DMS53 treated with DMSO at 0.1 percent for 48 hours (cell line): ENCODE data around the gene GSG1.

Experiments used
- DNase-seq: peaks from one replicate; lab custom pipeline; 2025; ENCODE audit not compliant: unreplicated experiment; lab: John Stamatoyannopoulos, UW

The GSG1 gene

DNA sequence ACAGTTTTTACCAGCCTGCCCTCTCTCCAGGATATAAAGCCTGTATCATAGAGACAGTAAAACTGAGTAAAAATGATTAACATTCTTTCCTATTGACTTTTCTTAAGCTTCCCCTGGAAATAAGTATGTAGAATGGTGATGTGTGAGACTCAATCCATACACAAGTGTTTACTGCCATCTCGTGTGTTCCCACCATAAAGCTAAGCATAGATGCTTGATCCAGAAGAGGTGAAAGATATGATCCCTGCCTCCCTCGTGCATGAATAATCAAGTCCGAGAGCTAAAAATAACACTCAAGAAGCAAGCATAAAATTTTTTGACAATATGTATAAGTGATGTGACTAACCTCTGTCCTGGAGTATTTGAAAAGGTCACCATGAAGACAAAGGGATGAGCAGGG, 16.9 kb upstream of the GSG1 start:
- DNase-seq = no peak

DNA sequence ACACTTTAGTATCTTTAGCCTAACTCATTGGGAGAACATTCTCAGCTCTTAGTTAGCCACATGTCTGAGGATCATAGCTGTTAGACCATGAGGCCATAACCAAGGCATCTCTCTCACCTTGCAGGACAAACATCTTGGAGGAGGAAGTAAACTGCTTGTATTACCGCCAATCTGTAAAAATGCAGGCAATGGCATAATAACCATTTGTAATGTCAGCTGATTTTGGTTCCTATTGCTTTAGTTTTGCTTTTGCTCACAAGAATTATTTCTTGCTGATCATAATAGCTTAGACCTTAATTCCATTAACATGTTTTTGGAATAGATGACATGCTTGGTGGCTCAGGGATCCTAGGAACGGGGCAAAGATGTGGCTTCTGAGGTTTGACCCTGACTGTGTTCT, 16.4 kb upstream of the GSG1 start:
- no peak for DNase-seq

DNA sequence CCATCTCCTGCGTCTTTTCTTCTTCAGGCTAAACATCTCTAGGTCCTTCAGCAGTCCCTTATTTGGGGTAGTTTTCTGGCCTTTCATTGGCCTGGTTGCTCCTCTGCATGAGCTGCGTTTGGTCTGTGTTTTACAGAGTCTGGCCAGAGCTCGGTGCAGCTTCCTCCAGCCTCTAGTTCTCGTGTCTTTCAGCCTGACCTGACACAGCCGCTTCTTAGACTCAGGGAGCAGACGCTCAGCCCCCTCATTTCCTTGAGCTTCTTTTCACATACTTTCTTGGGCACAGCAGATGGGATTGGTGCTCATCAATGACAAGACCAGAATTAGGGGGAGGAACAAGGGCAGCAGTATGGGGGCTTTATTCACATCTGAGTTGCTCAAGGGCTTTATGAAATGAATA, 13.6 kb upstream of the GSG1 start:
- no peak for DNase-seq

DNA sequence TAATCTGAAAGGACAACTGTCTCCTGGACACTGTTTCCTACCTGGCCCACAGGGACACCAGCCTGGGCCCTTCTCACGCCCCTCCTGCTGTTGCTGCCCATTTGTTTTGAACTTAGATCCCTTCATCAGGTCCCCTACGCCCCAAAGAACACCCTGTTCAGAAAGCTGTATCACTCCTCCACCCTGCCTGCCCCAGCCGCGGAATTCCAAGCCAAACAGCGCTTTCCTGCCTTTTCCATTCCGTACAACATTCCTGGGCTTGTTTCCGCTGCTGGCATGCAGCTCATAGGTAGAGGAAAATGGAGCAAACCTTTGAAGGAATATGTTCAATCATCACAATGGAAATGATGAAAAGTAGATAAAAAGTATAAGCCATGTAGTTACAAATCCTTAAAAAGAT, 12.8 kb upstream of the GSG1 start:
- no peak for DNase-seq

DNA sequence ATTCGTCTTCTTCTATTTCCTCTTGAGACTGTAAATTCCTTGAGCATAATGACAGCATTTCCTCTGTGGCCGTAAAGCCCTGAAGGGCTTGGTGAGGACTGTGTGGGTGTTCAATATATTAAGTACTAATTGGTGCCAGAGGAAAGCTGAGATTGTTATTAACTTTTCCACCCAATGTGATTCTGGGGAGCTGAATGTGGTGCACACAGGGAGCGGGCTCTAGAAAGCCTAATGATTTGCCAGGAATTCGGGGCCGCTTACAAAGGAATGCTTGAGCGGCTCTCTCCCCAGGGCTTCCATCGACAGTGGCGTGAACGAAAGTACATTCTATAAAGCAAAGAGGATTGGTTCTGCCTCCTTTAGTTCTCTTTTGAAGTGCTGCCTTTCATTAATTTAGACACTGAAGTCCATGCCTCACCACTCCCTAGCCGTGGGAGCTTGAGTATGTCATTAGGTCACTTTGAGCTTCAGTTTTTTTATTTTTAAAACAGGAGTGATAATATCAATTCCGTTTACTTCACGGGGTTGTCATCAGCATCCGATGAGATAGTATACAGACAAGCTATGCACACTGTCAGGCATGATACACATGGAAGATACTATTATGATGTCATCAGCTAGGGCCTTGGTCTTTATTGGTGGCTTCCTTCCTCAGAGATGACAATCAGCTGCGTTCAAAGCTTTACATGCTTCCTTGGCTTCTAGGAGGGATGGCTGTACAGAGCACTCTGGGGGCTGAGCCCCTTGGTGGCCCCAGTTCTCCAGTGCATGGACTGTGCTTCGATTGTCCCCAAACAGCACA, 11.0 kb upstream of the GSG1 start:
- no peak for DNase-seq

DNA sequence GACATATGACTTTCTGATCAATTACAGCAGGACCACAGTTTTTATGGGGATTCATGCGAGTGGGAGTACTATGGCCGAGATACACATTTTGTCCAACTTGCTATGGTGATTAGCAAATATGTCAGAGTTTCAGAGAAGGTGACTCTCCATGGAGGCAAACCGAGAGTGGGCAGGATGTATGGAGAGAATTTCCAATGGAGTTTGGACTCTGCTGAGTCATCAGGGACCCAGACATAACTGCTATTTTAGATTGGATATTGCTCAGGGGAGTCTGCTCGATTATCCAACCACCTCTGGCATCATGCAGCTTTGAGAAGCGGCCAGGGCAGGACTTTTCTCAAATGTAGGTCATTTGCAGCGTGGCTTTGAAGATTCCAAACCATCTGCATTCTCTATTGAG, 9.5 kb upstream of the GSG1 start:
- DNase-seq = no peak

DNA sequence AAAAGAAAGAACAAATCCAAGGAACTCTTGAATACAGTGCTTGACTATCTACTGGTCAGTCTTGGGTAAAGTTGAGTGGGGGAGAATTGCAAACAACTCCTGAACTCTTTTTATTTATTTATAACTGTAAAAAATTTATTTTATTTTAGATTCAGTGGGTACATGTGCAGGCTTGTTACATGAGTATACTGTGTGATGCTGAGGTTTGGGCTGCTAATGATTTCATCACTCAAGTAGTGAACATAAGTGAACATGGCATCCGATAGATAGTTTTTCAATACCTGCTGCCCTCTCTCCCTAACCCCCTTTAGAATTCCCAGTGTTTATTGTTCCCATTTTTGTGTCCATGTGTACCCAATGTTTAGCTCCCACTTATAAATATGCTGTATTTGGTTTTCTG, 3.2 kb upstream of the GSG1 start:
- DNase-seq = no peak

DNA sequence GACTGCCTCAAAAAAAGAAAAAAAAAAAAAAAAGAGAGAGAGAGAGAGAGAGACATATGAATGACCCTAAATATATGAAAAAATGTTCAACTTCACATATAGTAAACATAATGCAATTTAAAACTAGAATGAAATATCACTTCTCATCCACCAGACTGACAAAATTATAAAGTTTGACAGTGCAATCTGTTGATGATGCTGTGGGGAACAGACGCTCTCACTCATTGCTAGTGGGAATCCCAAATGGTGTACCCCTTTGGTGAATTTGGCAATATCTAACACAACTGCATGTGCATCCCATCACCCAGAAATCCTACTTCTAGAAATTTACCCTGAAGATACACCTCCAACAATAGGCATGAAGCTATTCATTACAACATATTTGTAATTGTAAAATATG, 2.3 kb upstream of the GSG1 start:
- no peak for DNase-seq

DNA sequence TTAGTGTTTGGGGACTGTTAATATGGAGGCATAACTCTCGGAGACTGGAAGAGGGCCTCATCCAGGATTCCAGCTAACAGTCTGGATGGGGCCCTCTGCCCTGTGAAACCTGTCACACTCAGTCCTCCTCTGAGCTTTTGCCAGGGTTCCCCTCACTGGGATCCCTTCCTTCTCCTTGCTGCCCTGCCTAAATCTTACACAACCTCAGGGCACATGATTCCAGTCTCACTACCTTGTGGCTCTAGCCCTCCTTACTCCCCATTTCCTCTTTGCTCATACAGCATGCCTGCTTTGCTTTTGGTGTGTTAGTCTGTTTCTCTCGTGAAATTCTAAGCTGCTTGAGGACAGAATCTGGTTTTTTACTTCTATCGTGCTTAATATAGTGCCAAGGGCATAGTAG, 942 bp upstream of the GSG1 start:
- no peak for DNase-seq

DNA sequence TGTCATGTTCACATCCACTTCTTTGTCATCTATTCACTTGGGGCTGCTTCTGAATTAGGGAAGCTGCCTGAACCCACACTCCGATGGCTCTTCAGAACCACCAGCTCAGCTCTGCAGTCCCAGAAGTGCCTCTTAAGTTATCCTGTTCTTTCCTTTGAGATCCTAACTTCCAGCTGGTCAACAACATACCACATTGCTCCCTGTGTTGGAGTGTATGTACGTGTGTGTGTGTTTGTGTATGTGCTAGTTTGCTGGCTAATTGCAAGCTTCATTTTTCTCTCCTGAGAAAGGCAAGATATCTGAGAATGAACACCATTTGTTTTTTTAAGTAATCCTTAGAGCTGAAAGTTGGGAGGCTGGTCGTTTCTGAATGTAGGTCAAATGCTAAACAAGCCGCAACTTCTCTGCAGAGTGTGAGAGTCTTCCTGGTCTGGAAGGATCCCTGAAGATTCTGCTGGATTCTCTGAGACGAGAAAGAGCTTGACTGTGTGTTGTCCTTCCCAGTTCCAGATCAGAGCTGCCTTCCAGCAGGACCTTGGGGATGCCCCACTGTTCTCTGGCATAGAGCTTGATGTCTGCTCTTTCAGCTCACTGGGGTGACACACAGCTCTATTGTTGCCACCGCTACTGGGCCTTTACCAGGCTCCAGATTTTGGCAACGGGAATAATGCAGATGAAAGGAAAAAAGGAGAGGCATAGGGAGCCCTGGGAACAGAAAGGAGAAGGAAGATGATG, 839 bp downstream of the GSG1 start:
- DNase-seq = no peak

DNA sequence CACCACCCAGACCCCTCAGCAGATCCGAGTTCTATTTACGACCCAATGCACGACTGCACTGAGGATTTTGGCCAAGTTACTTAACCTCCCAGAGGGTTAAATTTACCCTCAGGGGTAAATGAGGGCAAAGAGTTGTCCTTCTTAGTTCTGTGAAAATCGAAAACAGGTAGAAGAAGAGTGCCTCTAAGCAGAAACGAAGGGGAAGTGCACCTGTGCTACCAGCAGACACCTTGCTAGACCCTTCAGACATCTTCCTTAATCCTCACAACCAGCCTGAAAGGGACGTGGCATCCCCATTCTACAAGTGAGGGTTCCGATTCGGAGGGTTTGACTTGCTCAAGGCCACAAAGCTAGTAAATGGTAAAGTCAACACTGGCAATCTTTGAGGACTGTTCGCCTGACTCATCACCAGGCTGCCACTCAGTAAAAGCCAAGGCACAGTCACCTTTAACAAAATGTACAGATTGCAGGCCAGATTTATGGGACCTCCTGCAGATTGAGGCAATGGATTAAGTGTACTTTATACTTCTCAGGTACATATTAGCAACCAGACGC, 1.6 kb downstream of the GSG1 start:
- peak; percentile 74 for DNase-seq

DNA sequence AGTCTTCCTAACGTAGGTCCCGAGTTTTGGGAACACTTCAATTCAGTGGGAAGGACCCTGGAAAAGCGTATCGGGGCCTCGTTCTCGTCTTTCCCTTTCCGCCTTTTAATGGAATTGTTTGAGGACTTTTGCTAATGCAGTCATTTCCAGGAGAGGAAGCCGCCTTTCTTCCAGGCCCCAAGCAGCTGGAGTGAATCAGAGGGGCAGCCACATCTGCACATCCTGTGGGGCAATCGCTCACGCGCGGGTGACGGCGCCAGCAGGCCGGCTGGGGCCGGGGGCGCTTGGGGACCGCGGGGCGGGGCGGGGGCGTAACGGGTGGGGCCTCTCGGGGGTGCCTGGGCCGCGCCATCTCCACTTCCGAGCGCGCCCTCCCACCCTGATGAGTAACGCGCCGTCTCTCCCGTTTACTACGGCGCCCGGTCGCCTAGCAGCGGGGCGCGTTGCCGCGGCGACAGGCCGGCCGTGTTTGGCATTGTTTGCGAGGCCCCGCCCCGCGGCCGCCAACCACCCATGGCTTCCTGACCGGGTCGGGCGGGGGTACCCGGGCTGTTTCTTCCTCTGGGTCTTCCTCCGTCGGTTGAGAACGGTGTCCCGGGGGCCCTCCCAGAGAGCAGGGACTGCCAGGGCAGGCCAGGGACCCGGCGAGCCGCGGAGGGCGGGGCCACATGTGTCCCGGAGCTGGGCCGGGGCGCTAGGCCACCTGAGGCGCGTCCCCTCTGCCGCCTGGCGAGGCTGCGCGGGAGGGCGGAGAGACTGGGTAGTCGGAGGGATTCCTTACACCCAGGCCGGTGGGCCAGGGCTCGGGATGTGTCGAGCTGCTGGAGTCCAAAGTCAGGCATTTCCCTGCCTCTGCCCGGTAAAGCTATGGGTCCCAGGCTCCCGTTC, 2.3 kb downstream of the GSG1 start:
- DNase-seq = peak; percentile 94

DNA sequence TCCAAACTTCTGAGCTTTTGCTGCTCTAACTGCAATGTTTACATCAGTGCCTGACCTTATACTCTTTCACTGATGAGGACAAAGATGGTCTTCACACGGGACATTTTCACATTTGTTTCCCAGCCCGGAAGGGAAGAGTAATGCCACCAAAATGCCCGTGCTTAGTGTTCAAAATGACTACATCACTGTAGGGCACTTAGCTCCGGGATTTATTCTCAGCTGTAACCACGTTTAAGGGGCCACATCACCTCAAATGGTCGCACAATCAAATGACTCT, 2.9 kb downstream of the GSG1 start:
- DNase-seq = no peak

DNA sequence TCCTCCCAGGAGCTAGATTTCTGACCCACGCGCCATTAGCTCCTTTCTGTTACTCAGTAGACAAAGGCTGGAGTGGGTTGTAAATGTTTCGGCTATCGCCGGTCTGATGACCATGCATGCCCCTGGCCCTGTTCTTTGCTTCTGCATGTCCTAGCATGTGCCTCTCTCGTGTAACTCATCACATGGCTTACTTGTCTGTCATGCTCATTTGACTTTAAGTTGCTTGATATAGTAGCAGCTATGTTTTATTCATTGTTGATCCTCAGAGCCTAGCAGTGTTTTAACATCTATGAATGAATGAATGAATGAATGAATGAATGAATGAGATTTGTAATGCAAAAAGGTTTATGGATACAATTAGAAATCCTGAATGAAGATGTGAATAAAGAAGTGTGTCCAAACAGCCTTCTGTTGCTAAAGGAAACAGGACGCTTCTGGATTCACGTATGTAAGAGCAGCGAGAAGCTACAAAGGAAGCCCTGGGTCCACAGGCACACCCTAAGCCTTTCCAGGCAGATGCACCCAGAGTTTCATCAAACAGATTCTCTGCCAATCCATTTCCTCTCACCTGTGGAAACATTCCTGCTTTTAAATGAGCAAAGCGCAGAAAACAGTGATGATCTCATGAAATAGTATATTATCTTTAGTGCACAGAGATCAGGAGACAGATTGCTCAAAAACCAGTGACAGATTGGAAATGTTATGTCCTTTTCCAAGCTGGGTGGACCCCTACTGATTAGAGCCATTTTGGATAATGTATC, 3.4 kb downstream of the GSG1 start:
- DNase-seq = no peak

DNA sequence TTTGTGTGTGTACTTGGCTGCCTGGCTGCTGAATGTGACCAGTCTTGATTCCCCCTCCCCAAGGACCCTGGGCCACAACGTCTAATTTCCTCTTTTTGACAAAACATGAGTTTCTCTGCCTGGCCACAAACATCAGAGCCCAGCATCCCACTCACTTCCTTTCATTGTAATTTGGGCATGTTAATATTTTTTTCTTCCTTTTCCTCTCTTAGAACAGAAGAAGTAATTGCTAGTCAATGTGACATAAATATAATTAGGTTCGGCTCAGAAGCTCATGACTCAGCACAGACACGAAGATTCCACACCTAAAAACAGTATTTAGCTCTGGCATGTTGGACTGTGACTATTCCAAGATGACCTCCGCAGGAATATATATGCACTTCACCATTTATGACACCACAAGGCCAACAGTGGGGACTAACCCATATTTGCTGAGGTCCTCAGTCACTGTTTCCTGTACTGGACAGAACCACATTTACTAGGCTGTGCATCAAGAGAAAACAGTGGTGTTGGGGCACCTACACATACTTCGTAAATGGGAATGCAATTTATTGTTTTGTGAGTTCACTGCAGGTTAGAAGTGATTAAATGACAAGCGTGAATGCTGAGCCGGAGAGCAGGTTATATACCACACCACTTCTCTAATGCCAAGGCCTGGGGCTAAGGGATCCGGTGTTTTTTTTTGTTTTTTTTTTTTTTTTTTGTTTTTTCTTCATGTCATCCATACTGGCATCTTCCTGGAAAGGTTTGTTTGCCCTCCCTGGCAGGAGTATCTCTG, 4.2 kb downstream of the GSG1 start:
- DNase-seq = no peak

DNA sequence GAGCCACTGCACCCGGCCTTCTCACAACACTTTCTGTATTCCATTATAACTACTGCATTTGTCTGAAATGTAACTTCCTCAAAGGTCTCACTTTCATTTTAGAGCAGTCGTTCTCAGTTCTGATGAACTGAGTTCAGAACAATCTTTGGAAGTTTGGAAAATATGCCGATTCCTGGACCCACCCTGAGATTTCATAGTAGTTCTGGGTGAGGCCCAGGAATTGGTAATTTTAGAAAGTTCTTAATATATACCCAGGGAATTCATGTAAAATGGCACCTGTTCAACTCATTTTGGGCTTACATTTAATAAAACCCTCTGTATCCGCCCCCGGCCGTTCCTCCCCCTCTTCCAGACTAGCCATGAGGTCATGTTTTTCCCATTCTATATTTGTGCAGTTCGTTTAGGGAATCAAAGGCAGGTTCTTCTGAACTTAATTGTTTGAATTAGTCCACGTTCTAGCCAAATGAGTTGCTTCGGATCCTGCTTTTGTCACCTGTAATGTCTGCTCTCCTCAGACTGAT, 5.9 kb downstream of the GSG1 start:
- no peak for DNase-seq

DNA sequence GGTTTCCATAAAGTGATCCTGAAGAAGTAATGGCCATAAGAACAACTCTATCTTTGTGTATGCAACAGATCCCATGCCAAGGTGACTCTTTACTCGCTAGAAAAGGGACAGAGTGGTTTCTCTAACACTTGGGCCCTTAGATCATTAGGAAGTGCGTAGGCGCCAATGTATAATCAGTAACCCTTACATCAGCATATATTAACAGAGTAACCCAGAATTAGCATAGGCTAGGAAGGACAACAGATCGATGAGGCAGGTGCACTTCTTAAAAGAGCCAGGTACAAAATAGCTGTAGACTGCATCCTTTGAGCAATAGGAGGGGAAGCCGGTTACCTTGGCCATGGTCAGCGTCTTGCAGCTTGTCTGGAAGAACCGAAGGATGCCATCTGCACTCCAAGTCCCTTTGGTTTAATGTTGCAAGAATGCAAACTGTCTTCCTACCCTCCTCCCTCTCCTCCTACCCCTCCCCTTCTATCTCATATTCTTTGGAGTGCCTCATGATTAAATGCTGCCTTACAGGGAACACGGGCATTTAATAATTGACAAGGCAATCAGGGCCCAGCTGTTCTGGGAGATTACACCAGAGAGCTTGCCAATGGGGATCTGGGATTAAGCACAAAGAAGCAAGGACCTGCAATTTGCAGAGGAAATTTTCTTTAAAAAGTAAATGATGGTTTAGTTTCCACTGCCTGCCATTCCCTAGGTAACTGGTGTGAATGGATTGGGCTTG, 8.0 kb downstream of the GSG1 start:
- no peak for DNase-seq

DNA sequence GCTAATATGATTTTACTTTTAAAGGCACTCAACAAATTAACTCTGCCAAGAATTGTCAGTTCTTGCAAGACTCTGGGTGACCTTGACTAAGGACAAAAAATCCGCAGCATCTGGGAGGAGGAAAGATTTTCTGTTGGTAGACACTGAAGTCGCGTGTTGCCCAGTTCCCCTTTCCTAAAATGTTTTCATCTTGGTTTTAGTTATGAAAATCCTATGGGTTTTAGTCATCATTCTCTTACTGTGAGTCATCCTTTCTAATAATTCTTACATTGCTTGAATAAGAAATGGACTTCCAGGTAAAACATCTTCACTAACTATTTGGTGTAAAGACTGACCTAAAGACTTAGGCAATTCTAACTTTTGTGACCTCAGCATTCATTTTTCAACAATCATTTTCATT, 9.1 kb downstream of the GSG1 start:
- DNase-seq = no peak

DNA sequence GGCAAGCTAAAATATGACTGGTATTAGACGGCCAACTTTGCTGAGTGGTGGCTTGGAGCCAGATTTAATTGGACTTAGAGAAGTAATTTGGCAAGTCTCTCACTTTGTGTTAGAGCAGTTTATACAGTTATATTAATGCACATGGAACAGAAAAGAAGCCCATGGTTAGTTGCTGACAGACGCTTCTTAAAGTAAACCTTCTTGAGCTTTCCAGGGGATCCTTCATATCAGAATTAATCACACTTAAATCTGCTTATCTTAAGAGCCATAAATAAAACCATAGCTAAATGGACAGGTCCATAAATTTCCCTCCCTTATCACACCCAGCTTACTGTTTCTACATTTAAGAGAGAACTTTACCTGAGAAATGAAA, 9.6 kb downstream of the GSG1 start:
- DNase-seq = no peak
